Renal pelvis (tissue), 4 donors: ENCODE data around the gene RAB28. TPM values are rescaled to one million over a fixed set of nuclear protein-coding genes. Genes with fewer than 3 reads are reported as not detected.
"Not testable (repeated sequence)": the region's sequence is repeated elsewhere in the genome, so short reads cannot be mapped to it uniquely, and the experiment has no call there.

ENCODE experiments used
- DNase-seq: peaks from one replicate; pipeline ENCODE4 v3.0.0-alpha.2; 2013
- polyA plus RNA-seq, 3 donors: library from polyadenylated mRNA; unstranded; fragments of 120-200 nt; gene quantifications; one replicate each; pipeline ENCODE4 v1.2.1, GENCODE V29; 2013; ENCODE audit not compliant: insufficient read length in 3 of 3

Gene RAB28
- polyA plus RNA-seq, 3 donors: 27.8 to 35.3 (median 33.7) TPM

DNA sequence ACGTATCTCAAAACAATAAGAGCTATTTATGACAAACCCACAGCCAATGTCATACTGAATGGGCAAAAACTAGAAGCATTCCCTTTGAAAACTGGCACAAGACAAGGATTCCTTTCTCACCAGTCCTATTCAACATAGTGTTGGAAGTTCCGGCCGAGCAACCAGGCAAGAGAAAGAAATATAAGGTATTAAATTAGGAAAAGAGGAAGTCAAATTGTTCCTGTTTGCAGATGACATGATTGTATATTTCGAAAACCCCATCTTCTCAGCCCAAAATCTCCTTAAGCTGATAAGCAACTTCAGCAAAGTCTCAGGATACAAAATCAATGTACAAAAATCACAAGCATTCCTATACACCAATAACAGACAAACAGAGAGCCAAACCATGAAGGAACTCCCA, 94.2 kb downstream of the RAB28 start:
- not testable (repeated sequence) for DNase-seq

DNA sequence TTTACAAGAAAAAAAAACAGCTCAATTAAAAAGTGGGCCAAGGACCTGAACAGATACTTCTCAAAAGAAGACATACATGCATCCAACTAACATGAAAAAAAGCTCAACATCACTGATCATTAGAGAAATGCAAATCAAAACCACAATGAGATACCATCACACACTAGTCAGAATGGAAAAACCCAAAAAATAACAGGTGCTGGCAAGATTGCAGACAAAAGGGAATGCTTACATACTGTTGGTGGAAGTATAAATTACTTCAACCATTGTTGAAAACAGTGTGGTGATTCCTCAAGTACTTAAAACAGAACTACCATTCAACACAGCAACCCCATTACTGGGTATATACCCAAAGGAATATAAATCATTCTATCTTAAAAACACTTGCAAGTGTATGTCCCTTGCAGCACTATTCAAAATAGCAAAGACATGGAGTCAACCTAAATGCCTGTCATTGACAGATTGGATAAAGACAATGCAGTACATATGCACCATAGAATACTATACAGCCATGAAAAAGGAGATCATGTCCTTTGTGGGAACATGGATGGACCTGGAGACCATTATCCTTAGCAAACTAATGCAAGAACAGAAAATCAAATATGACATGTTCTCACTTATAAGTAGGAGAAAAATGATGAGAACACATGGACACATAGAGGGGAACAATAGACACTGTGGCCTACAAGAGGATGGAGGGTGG, 97.6 kb downstream of the RAB28 start:
- DNase-seq: no peak

DNA sequence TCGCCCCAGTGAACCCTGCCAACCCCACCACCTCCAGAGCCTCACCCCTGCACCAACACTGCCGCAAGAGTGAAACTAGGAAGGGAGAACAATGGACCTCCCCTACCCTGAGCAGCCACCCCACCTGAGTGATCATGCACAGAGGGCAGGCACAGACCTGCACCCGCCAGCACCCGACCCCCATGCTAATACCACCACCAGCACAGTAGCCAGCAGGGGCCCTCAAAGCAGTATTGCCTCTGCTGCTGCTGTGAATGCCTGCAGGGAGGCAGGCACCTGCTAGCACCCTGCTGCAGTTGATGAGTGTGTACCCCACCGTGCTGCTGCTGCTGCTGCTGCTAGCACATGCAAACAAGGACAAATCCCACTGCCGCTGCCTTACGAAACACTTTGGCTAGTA, 100.1 kb downstream of the RAB28 start:
- DNase-seq: no peak

DNA sequence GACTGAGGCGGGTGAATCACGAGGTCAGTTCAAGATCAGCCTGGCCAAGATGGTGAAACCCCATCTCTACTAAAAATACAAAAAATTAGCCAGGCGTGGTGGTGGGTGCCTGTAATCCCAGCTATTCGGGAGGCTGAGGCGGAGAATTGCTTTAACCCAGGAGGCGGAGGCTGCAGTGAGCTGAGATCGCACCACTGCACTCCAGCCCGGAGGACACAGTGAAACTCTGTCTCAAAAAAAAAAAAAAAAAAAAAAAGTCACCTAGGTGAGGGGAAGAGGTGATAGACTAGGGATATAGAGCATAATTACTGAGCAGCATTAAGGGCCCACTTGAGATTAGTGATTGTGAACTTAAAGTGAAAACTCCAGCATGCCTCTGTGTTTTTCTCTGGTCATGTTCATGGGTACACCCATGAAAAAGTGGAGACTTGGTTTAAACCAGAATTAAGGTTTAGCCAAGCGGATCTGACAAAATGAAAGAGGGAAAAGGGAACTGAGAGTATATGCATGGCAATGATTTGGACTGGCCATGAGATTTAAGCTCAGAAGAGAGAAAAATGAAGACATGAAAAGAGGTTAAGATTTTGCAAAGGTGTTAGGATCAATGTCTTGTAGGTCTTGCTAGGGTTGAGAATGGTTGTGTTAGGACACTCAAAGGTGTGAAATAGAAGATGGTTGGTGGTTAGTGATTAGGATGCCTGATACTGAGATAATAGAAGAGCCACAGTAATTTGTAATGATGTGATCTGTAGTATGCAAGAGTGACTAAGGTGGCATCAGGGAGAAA, 105.0 kb downstream of the RAB28 start:
- no peak for DNase-seq

DNA sequence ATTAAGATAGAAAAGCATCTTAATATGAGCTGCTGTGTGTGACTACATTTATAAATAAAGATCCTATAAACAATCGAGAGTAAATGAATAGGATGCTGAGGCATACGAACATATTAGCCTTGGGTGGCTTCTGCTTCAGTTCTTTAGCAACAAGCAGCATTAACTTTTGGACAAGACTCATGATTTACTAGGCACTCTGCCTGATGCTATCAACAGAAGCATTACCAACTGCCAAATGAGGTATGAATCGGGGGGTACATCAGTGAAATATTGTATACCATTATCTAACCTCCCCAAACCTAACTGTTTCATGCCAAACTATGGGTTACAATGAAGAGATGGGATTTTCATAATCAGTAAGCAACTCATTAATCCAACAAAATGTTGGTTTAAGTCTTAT, 113.1 kb downstream of the RAB28 start:
- no peak for DNase-seq

DNA sequence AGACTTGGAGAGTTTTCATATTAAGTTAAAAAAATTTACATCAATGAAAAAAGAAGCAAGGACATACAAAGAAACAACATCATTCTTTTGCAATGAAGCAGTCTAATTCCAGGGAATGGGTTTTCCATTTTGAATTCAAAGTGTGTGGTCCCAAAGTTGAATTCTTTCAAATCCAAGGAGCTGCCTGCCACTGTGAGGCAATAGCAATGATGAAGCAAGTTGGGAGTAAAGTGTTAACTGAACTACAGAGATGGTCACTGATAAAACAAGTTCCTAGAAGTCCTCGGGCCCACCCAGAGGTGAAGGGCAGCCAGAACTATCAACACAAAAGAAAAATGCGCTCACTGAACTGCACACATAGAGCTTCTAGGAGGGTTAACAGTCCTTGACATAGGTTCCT, 115.9 kb downstream of the RAB28 start:
- no peak for DNase-seq

DNA sequence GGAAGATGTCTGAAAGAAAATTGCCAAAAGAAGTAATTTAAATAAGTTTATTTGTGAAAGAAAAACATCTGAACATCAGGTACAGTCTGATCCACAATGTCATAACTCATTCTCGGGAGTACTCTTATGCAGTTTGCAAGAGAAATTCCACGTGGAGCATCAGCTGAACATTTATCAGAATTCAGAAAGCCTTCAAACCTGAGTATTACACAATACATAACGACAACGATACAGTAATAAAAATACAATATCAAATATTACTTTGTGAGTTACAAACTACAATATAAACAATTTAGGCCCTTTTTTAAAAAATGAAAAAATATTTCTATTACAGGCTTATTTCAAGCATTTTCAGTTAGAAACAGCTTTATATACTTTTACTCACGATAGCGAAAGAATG, 116.4 kb downstream of the RAB28 start:
- no peak for DNase-seq

DNA sequence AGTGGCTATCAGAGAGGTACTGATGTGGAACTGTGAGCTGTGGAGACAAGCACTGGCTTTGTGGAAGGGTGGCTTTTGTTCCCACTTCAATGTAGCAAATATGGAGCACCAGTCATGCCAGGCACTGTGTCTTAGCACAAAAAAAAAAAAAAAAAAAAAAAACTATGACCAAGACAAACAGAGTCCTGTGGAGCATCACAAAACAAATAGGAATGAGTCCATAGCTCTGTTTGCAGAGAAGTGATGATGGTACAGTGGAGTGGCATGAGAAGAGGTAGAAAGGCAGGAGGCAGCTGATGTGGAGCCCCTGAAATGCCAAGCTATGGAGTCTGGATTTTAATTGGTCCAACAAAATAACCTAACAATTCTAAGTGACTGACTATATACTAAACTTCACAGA, 116.9 kb downstream of the RAB28 start:
- no peak for DNase-seq

DNA sequence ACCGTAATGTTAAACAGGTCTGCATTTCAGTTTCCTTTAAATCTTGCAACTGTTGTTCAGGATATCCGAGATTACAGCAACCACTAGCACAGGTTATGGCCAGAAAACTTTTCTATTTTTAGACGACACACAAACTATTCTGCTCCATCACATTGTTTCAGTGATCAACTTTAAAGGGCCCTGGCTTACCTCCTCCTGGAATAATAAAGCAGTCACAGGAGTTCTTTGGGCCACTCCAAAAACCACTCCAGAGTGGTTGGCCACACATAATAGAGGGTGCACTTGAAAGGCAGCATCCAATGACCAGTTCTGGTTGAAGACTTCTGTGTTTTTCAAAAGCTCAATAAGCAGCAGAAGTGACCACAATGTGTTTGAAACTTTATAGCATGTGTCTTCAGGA, 118.9 kb downstream of the RAB28 start:
- DNase-seq: no peak

DNA sequence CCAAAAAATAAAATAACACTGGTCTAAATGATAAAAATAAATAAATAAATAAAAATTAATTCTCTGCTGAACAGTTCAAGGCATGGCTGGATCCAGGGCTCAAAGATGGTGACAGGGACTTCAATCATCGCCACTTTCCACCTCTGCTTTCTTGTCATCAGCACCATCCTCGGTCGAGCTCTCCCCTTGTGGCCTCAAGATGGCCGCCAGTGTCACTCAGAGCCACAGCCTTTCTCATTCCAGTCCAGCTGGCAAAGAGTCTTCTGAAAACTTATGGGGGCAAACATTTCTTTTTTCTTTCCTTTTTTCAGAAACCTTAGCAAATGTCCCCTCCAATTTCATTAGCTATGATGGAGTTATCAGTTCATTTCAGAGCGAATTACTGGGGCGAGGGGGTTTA, 119.5 kb downstream of the RAB28 start:
- no peak for DNase-seq

DNA sequence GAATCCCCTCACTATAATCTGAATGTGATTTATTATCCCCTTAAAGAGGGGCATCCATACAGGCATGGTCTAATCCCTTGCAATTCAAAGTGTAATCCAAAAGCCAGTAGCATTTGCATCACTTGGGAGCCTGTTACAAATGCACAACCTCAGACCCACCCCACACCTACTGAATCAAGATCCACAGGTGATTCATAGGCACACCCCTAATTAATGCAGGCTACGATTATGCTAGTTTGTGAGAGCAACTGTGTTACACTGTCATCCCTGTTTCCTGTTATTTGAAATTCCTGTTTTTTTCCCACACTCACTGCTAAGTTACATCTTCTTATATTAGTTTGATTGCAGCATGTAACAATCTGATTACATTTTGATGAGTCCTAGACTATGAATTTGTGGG, 120.0 kb downstream of the RAB28 start:
- no peak for DNase-seq

DNA sequence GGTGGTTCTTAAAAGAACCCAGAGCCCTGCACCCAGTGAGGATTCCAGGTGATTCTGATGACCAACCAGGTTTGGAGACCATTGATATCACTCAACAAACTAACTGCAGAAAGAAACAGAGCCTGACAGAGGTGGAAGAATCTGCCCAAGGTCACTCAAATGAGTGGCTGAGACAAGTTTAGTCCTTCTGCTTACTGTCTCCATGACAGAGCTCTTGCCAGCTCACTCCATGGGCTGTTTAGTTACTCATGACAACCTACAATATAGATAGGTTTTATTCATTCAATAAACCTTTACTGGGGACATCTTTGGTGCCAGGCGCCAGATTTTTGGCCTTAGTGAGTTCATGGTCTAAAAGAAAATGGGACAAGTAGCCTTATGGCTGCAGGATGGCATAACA, 124.3 kb downstream of the RAB28 start:
- DNase-seq: no peak

DNA sequence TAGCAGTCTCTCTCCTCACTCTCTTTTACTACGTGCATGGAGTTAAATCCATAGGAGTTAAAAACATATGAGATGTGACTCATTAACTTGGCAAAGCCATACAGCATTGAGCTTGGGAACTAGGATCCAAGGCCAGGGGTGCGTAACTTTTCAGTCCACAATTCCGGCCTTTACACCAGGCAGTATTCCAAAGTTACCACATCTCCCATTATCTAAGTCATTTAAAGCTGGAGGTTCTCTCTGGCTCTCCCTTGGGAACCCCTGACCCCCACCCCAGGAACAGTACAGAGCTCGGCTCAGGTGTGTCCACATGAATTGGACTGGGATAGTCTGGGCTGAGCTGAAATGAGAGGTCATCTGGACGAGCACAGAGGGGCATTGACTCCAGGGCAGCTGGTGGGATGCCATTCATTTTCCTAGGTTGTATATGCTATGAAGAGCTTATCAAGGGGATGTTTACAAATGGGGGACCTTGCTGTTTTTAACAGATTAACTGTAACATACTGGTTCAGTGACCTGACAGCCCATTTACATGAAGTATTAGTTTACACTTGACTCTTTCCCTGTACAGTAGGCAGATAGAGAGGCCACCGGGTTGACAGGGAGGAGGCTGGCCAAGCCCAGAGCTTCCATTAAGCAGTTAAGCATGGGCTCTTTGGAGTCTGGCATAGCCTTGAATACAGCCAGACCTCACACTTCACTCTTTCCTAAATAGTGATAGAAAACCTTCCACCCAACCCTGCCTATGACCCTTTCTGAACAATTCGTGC, 128.8 kb downstream of the RAB28 start:
- DNase-seq: no peak

DNA sequence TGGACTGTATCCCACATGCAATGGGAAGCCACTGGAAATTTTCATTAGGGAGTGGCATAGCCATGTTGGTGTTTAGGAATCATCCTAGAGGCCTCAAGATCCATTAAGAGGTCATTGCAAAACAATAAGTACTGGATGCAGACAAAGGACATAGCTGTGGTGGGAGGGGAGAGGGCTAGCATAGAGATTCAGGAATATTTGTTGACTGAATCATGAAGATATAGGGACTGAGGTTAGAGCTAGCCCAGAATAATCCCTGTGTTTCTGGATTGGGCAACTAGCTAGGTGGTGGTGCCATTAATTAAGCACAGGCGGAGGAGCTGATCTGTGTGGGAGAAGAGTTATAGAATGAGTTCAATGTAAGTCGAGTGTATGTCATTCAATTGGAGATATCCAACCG, 135.0 kb downstream of the RAB28 start:
- no peak for DNase-seq

DNA sequence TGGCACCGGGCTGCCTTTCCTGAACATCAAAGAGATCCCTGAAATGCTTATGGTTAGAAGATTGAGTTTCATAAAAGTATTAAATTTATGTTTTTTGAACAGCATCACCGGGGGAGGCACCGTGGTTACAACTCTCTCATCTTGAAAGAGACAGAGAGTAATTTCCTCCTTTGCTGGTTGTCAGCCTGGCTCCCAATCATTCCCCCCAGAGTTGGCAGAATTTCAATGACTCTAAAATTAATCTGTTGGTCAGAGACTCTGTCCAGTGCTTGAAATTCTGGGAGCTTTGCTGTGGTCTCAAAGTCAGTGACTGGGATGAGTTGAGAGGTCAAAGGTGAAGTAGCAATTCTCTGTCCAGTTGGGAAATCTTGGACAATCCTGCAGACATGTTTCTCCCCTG, 135.9 kb downstream of the RAB28 start:
- no peak for DNase-seq

DNA sequence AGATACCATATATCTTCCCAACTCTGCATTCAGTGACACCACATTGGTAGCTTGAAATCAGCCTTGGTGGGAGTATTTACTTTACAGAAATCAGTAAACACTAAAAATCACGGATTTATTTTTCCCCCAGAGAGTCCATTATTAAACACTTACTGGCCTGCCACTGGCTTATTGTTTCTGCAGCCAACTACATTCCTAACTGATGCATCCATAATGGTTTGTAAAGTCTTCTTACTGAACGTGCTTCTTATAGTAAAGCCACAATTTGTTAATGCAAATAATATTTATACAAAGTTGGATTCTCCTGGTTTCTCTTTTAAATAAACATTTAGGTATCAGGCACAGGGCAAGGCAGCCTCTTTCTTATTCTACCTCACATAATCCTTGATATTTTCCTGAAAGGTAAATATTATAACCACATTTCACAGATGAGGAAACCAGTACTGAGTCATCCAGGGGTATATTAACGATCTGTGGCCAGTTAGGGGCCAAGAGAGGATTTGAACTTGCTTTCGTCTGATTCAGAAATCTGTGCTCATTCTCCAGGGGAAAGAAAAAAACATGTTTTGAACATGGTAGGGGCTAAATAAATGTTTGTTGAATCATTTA, 136.5 kb downstream of the RAB28 start:
- DNase-seq: no peak

DNA sequence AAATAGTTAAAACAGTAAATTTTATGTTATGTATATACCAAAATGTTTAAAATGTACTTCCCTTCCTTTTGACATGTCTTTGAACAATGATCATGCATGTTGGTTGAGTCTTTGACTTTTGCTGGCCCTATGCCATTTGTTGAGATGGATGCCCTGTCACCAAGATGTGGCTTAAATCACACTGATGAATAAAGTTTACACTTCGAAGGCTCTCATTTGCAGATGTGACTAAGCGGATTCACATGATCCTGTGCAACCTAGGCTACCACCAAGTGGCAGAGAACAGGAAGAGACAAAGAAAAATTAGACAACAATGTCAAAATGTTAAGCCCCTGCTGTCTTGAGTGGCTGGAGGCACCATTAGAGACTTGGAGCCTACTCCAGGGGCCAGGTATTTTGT, 139.9 kb downstream of the RAB28 start:
- DNase-seq: no peak

DNA sequence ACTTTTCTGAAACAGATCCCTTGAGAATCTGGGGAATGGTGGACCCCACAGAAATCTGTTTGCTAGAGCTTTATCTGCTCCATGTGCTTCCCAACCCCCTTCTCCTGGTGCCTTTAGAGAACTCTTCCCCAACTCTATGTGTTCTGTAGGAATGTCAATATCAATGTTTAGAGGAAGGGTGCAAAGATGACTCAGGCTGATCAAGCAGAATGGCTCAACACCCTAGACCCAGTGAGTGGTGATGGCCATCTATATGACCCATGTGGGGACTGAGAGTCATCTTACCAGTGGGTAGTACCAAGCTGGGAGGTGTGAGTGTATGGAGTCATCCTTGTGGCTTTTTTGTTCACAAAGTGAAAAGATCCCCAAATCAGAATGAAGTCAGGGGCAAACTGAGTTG, 143.5 kb downstream of the RAB28 start:
- DNase-seq: no peak

DNA sequence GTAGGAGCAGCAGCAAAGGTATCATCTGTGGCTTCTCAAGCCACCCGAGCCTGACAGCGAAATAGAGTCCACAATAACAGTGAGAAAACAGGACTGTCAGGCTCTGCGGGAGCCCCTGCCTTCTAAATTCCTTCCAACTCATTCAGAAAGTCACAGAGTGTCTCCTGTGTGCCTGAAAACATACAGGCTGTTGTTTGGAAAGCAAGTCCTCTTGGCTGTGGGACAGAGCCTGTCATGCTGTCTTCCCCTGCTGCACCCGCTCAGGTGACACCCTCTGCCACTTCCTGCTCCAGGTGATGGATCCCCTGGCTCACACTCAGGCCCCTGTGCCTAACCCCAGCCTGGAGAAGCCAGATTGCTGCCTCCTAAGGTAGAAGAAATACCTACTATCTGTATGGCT, 152.3 kb downstream of the RAB28 start:
- no peak for DNase-seq

DNA sequence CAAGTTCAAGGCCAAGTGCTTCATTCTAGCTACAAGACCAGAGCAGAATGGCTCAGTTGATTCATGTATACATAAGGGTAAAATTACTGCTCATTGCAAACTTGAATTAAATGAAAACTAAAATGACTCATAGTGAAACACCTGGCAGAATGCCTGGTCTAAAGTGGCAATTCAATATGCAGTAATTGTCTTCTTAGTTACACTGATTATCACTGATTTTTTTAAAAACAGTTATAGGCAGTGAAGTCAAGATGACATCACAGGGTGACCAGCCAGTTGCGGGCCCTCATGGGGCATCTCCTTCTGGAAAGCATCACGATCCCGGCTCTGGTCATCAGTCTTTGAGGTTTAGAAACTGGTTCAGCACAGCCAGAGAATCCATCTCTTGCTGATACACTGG, 154.2 kb downstream of the RAB28 start:
- DNase-seq: no peak

DNA sequence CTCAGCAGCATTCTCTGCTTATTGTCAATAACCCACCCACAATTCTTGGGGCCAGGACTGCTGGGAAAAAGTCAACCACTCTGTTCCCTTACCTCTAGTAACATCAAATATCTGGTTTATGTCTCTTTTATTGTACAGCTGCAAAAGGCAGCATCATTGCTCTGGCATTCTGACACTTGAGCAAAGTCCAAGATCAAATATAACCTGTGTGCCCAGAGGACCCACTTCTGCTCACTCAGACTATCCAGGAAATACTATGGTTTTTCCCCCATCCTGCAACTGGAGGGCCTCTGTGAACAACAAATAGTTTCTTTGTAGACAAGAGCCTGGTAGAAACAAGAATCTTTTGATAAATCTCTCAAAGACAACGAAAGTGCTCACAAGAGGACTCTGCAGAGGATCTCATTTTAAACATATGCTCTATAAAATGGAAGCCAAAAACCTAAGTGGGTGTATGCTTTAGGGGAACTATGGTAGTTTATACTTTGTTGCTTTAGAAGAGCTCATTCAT, 154.7 kb downstream of the RAB28 start:
- no peak for DNase-seq

DNA sequence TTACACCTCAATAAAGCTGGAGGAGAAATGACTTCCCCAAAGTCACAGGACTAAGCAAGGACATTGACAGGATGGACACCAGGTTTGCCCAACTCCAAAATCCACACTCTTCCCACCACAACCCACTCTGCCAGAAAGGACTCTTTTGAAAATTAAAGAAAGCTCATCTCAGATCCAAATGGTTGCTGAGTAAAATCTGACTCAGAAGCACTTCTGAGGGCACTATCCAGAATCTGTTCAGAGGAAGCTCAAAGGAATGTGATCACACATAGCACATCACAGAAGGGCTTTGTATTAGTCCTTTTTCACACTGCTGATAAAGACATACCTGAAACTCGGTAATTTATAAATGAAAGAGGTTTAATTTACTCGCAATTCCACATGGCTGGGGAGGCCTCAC, 155.5 kb downstream of the RAB28 start:
- DNase-seq: no peak
